Panc1 (cell line): ENCODE data around the gene NME4. TPM values are rescaled to one million over a fixed set of nuclear protein-coding genes. Genes with fewer than 3 reads are reported as not detected.

Experiments
- ATAC-seq: fragments of 200-7000 bp; cut with Tn5 transposase; 2 replicates; pipeline ENCODE4 v1.9.1; 2020; ENCODE audit warnings: mild to moderate bottlenecking, moderate library complexity
- BruUV-seq: library from RNA; stranded (reverse); fragments of 400-500 nt; replicated peaks from 2 replicates; lab custom pipeline; 2021; lab: Mats Ljungman, UMichigan
- CTCF ChIA-PET: fragments of 300-600 bp; sonication (Branson Sonifier 250); formaldehyde crosslinking; loops from one replicate; lab custom pipeline; 2022; ENCODE audit warnings: antibody characterized with exemption; lab: Charles Lee
- POLR2A ChIA-PET: fragments of 300-600 bp; sonication (Branson Sonifier 250); formaldehyde crosslinking; loops from one replicate; lab custom pipeline; 2022; ENCODE audit warnings: antibody characterized with exemption; lab: Charles Lee
- DNase-seq: peaks from one replicate; pipeline ENCODE4 v3.0.0-alpha.2; 2010; ENCODE audit warnings: low read depth, low spot score
- H3K27ac ChIP-seq: 2 replicates; pipeline ENCODE4 v1.5.1; 2011; ENCODE audit warnings: mild to moderate bottlenecking, low read length, inconsistent platforms
- H3K27me3 ChIP-seq: fragments of 200-500 bp; sonication (Bioruptor generic); 2 replicates; pipeline ENCODE4 v1.6.0; 2014; ENCODE audit warnings: low read length, inconsistent platforms; ENCODE audit not compliant: control insufficient read depth, insufficient read depth
- H3K36me3 ChIP-seq: fragments of 200-500 bp; sonication (Bioruptor generic); 2 replicates; pipeline ENCODE4 v1.5.1; 2014; ENCODE audit warnings: inconsistent platforms, mild to moderate bottlenecking, low read length, moderate library complexity; ENCODE audit not compliant: control insufficient read depth, insufficient read depth
- H3K4me1 ChIP-seq: 2 replicates; pipeline ENCODE4 v1.5.1; 2011; ENCODE audit warnings: inconsistent platforms, mild to moderate bottlenecking, low read length, moderate library complexity; ENCODE audit not compliant: control insufficient read depth, insufficient read depth
- H3K4me3 ChIP-seq, 2 experiments: 2 replicates each; pipeline ENCODE4 v1.5.1; 2011 to 2012; ENCODE audit warnings: low read depth in 2 of 2, low read length in 2 of 2, mild to moderate bottlenecking in 2 of 2, inconsistent platforms in 1 of 2, moderate library complexity in 1 of 2
- H3K9me3 ChIP-seq: fragments of 200-500 bp; sonication (Bioruptor generic); 2 replicates; pipeline ENCODE4 v1.5.1; 2014; ENCODE audit warnings: low read depth, mild to moderate bottlenecking, inconsistent platforms, low read length, moderate library complexity; ENCODE audit not compliant: control insufficient read depth, insufficient read depth
- POLR2AphosphoS5 ChIP-seq: IDR thresholded peaks from 2 replicates; pipeline ENCODE4 v1.6.1; 2012; ENCODE audit warnings: mild to moderate bottlenecking, low read depth, low read length, moderate library complexity
- SIN3A ChIP-seq: IDR thresholded peaks from 2 replicates; pipeline ENCODE4 v1.6.1; 2012; ENCODE audit warnings: low read depth, mild to moderate bottlenecking, low read length, moderate library complexity, borderline replicate concordance; ENCODE audit not compliant: insufficient read depth
- TCF7L2 ChIP-seq: IDR thresholded peaks from 2 replicates; pipeline ENCODE4 v1.6.1; 2011; ENCODE audit warnings: mild to moderate bottlenecking, low read depth, low read length, inconsistent platforms
- in situ Hi-C: cut with HindIII; loops from 2 replicates; pipeline ENCODE4 v1.10.0; 2016; ENCODE audit warnings: low sequenced_read_pairs, low pct_unique_long_range_greater_than_20kb
- intact Hi-C: fragments of 100-400 bp; cut with micrococcal nuclease; formaldehyde crosslinking; loops from one replicate; pipeline ENCODE4 v1.10.0; 2022; ENCODE audit not compliant: unreplicated experiment
- total RNA-seq: library from RNA; stranded (reverse); gene quantifications from one replicate; pipeline ENCODE4 v1.2.1, GENCODE V29; 2021; ENCODE audit not compliant: unreplicated experiment
- TF ChIP-seq, protein P1 (sequence below): fragments of 450-650 bp; IDR thresholded peaks from 2 replicates; pipeline ENCODE4 v1.5.1; 2017; ENCODE audit warnings: mild to moderate bottlenecking
- TF ChIP-seq, protein P2 (sequence below), 2 experiments: IDR thresholded peaks; 2 replicates each; pipeline ENCODE4 v1.6.1; 2011 to 2012; ENCODE audit warnings: low read depth in 2 of 2, control low read depth in 1 of 2, low read length in 1 of 2, mild to moderate bottlenecking in 1 of 2, moderate library complexity in 1 of 2; ENCODE audit not compliant: insufficient read depth in 1 of 2

Gene NME4
- total RNA-seq, 1 experiment from 2014 or later: 500 TPM

DNA sequence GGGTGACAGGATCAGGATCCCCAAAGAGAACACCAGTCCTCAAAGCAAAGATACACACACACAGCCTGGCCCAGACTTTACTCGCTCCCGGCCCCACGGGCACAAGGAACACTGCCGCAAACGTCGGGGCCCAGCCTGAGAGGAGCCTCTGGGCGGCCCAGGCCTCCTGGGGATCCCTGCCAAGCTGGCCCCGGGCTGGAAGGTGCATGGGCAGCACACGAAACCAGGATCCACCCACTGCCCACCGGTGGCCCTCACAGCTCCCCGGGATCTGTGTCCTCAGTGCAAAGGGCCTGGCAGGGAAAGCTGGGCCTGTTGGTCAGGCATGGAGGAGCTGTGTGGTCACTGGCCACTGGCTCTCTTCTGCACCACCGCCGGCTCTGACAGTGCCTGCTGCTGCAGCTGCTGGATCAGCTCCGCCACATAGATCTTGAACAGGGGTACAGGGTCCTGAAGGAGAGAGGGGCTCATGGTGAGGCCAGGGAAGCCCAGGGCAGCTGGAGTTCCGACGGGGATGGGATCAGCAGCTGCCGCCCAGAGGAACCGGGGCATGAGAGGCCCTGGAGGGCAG is 29.6 kb upstream of the NME4 start:
- ChIA-PET CTCF (no interaction called here), POLR2A (interaction anchor here (0.7 kb wide), 1 partner anchor 15 kb away, joined by 6 read pairs; no protein-coding TSS in a partner anchor)
- DNase-seq (no peak), ATAC-seq (no peak)
- H3K36me3 ChIP-seq: no peaks in the 10 kb centered on the region; the same call in 1 of the 2 replicates
- H3K27ac ChIP-seq: no peak overlapping the region
- intact Hi-C loops (no loop called here), in situ Hi-C loops (no loop called here)
- TF ChIP-seq, protein P1, sequence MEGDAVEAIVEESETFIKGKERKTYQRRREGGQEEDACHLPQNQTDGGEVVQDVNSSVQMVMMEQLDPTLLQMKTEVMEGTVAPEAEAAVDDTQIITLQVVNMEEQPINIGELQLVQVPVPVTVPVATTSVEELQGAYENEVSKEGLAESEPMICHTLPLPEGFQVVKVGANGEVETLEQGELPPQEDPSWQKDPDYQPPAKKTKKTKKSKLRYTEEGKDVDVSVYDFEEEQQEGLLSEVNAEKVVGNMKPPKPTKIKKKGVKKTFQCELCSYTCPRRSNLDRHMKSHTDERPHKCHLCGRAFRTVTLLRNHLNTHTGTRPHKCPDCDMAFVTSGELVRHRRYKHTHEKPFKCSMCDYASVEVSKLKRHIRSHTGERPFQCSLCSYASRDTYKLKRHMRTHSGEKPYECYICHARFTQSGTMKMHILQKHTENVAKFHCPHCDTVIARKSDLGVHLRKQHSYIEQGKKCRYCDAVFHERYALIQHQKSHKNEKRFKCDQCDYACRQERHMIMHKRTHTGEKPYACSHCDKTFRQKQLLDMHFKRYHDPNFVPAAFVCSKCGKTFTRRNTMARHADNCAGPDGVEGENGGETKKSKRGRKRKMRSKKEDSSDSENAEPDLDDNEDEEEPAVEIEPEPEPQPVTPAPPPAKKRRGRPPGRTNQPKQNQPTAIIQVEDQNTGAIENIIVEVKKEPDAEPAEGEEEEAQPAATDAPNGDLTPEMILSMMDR: no peak
- TF ChIP-seq SIN3A: no peak
- no peak for TF ChIP-seq TCF7L2
- TF ChIP-seq, protein P2, sequence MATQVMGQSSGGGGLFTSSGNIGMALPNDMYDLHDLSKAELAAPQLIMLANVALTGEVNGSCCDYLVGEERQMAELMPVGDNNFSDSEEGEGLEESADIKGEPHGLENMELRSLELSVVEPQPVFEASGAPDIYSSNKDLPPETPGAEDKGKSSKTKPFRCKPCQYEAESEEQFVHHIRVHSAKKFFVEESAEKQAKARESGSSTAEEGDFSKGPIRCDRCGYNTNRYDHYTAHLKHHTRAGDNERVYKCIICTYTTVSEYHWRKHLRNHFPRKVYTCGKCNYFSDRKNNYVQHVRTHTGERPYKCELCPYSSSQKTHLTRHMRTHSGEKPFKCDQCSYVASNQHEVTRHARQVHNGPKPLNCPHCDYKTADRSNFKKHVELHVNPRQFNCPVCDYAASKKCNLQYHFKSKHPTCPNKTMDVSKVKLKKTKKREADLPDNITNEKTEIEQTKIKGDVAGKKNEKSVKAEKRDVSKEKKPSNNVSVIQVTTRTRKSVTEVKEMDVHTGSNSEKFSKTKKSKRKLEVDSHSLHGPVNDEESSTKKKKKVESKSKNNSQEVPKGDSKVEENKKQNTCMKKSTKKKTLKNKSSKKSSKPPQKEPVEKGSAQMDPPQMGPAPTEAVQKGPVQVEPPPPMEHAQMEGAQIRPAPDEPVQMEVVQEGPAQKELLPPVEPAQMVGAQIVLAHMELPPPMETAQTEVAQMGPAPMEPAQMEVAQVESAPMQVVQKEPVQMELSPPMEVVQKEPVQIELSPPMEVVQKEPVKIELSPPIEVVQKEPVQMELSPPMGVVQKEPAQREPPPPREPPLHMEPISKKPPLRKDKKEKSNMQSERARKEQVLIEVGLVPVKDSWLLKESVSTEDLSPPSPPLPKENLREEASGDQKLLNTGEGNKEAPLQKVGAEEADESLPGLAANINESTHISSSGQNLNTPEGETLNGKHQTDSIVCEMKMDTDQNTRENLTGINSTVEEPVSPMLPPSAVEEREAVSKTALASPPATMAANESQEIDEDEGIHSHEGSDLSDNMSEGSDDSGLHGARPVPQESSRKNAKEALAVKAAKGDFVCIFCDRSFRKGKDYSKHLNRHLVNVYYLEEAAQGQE (IDR thresholded peaks at IDR 0.05; ENCODE audit: insufficient read depth in 1 of 2, low read depth in 2 of 2, low read length in 1 of 2): no peak
- no peak for TF ChIP-seq POLR2AphosphoS5
- H3K9me3 ChIP-seq: no peaks in the 10 kb centered on the region
- no peaks in the 10 kb centered on the region for H3K27me3 ChIP-seq
- no TSS peak for BruUV-seq
- no peak overlapping the region for H3K4me3 ChIP-seq
- H3K4me1 ChIP-seq: peaks cover 26% of the 10 kb centered on the region

DNA sequence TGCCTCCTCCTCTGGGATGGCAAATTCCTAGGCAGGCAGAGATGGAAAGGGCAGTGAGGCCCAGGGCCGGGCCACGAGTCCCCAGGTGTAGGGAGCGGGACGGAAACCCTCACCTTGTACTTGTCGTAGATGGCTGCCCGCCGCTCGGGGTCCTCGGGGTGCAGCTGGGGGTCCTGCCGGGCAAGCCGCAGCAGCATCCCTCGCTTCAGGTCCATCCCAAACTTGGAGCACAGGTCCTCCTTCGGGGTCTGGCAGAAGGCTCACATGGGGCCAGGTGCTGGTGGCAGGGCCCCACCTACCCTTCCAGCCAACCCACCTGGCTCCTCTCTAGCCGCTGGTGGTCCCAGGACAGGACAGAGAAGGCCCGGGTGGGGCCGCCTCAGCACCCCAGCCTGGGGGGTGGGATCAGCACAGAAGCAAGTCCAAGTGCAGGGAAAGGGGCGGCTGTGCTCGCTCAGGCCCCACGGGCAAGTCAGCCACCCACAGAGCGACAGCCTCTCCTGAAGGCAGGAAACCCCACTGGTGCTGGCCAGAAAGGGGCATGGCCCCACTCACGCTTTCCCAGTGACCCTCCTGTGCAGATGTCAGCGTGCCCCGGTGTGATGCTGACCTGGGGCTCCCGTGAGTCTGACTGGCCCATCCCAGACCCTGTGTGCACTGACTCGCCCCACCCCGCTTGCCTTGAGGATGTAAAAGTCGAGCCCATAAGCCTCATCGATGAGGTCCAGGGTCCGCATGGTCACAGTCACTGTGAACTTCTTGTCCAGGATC is 28.4 kb upstream of the NME4 start:
- ATAC-seq (no peak), DNase-seq (no peak)
- H3K4me1 ChIP-seq: peaks cover 22% of the 10 kb centered on the region
- H3K27me3 ChIP-seq: no peaks in the 10 kb centered on the region
- no peak overlapping the region for H3K27ac ChIP-seq
- in situ Hi-C loops: no loop called here
- TF ChIP-seq, protein P1: no peak
- no peak for TF ChIP-seq POLR2AphosphoS5
- TF ChIP-seq, protein P2 (IDR thresholded peaks at IDR 0.05; ENCODE audit: insufficient read depth in 1 of 2, low read depth in 2 of 2, low read length in 1 of 2): no peak
- TF ChIP-seq TCF7L2: no peak
- TF ChIP-seq SIN3A: no peak
- no peaks in the 10 kb centered on the region for H3K9me3 ChIP-seq
- intact Hi-C loops: no loop called here
- H3K36me3 ChIP-seq: no peaks in the 10 kb centered on the region; the same call in 1 of the 2 replicates
- ChIA-PET POLR2A (no interaction called here), CTCF (no interaction called here)
- no peak overlapping the region for H3K4me3 ChIP-seq
- BruUV-seq: no TSS peak
